Loucy (cell line): ENCODE results near the gene FCHSD2.
A peak's percentile ranks its signal among the peaks of the same experiment; 100 is the strongest.

ENCODE experiments used
- H2AFZ ChIP-seq: fragments of 200-600 bp; sonication (generic); 2 replicates; pipeline ENCODE4 v1.6.0; 2016; ENCODE audit warnings: antibody characterized with exemption, mild to moderate bottlenecking, low read length, moderate library complexity
- H3F3A ChIP-seq: fragments of 200-600 bp; 2 replicates; pipeline ENCODE4 v1.6.0; 2016; ENCODE audit warnings: antibody characterized with exemption, low read depth, mild to moderate bottlenecking
- H3K27me3 ChIP-seq: fragments of 200-600 bp; sonication (generic); 2 replicates; pipeline ENCODE4 v1.6.1; 2014; ENCODE audit warnings: low read length, mild to moderate bottlenecking; ENCODE audit not compliant: insufficient read depth, poor library complexity, severe bottlenecking
- H3K36me3 ChIP-seq: fragments of 200-600 bp; sonication (generic); 2 replicates; pipeline ENCODE4 v1.6.1; 2016; ENCODE audit warnings: low read length; ENCODE audit not compliant: insufficient read depth
- H3K4me1 ChIP-seq: fragments of 200-600 bp; sonication (generic); 2 replicates; pipeline ENCODE4 v1.5.1; 2014; ENCODE audit warnings: low read length, mild to moderate bottlenecking; ENCODE audit not compliant: insufficient read depth, poor library complexity, severe bottlenecking
- H3K4me2 ChIP-seq: fragments of 200-600 bp; sonication (generic); 2 replicates; pipeline ENCODE4 v1.6.0; 2014; ENCODE audit warnings: antibody characterized with exemption, low read length, low read depth, mild to moderate bottlenecking; ENCODE audit not compliant: poor library complexity, severe bottlenecking
- H3K4me3 ChIP-seq: fragments of 200-600 bp; sonication (generic); 2 replicates; pipeline ENCODE4 v1.5.1; 2014; ENCODE audit warnings: low read length, mild to moderate bottlenecking, mixed read lengths; ENCODE audit not compliant: poor library complexity, severe bottlenecking
- H3K79me2 ChIP-seq: fragments of 200-600 bp; sonication (generic); 2 replicates; pipeline ENCODE4 v1.6.1; 2014; ENCODE audit warnings: low read length; ENCODE audit not compliant: insufficient read depth
- H3K9ac ChIP-seq: fragments of 200-600 bp; sonication (generic); 2 replicates; pipeline ENCODE4 v1.6.0; 2014; ENCODE audit warnings: mild to moderate bottlenecking, low read depth, low read length, moderate library complexity; ENCODE audit not compliant: poor library complexity, severe bottlenecking
- H3K9me2 ChIP-seq: fragments of 200-600 bp; sonication (generic); replicated peaks from 2 replicates; pipeline ENCODE4 v1.6.1; 2016; ENCODE audit warnings: low read depth, low read length, mixed read lengths
- H3K9me3 ChIP-seq: fragments of 200-600 bp; sonication (generic); 2 replicates; pipeline ENCODE4 v1.6.1; 2014; ENCODE audit warnings: mild to moderate bottlenecking, antibody characterized with exemption, low read length, low read depth; ENCODE audit not compliant: insufficient read depth
- H4K20me1 ChIP-seq: fragments of 200-600 bp; sonication (generic); 2 replicates; pipeline ENCODE4 v1.6.0; 2014; ENCODE audit warnings: antibody characterized with exemption, low read length, mild to moderate bottlenecking; ENCODE audit not compliant: insufficient read depth, poor library complexity, severe bottlenecking
- CTCF ChIP-seq: fragments of 200-600 bp; sonication (generic); conservative IDR thresholded peaks from 2 replicates; pipeline ENCODE4 v1.5.1; 2014; ENCODE audit warnings: mild to moderate bottlenecking, antibody characterized with exemption, low read length
- EZH2phosphoT487 ChIP-seq: fragments of 200-600 bp; IDR thresholded peaks from 2 replicates; pipeline ENCODE4 v1.6.1; 2018; ENCODE audit warnings: antibody characterized with exemption, mild to moderate bottlenecking, moderate library complexity, borderline replicate concordance

Gene FCHSD2

GRCh38 chr11:73185680-73186293 lies 43.7 kb upstream of the FCHSD2 start:
- H3K27me3 ChIP-seq: no peaks in the 10 kb centered on the region
- H3F3A ChIP-seq: no peaks in the 10 kb centered on the region
- no peaks in the 10 kb centered on the region for H3K9me2 ChIP-seq
- H3K4me2 ChIP-seq: no peak overlapping the region
- TF ChIP-seq CTCF (no peak), EZH2phosphoT487 (no peak)
- peak overlapping the region; percentile 82 for H2AFZ ChIP-seq
- no peaks in the 10 kb centered on the region for H3K4me1 ChIP-seq
- no peaks in the 10 kb centered on the region for H3K79me2 ChIP-seq
- no peaks in the 10 kb centered on the region for H4K20me1 ChIP-seq
- no peak overlapping the region for H3K4me3 ChIP-seq
- H3K9me3 ChIP-seq: no peaks in the 10 kb centered on the region
- H3K36me3 ChIP-seq: no peaks in the 10 kb centered on the region
- H3K9ac ChIP-seq: no peak overlapping the region

GRCh38 chr11:73184953-73185671 lies 43.0 kb upstream of the FCHSD2 start:
- Histone ChIP-seq H3K9me3 (no peaks in the 10 kb centered on the region), H3K9me2 (no peaks in the 10 kb centered on the region), H3K4me1 (no peaks in the 10 kb centered on the region), H3K36me3 (no peaks in the 10 kb centered on the region), H3F3A (no peaks in the 10 kb centered on the region), H4K20me1 (no peaks in the 10 kb centered on the region), H3K9ac (peak overlapping the region; percentile 10), H3K4me3 (peak overlapping the region; percentile 10), H2AFZ (peak overlapping the region; percentile 82), H3K79me2 (no peaks in the 10 kb centered on the region), H3K4me2 (peak overlapping the region; percentile 46), H3K27me3 (no peaks in the 10 kb centered on the region)
- TF ChIP-seq EZH2phosphoT487 (no peak), CTCF (peak; percentile 93)

GRCh38 chr11:73182824-73183321 lies 40.8 kb upstream of the FCHSD2 start:
- Histone ChIP-seq H3K79me2 (no peaks in the 10 kb centered on the region), H3K9me2 (no peaks in the 10 kb centered on the region), H4K20me1 (no peaks in the 10 kb centered on the region), H3K9me3 (no peaks in the 10 kb centered on the region), H2AFZ (no peak overlapping the region), H3K4me1 (peaks cover 1% of the 10 kb centered on the region), H3K4me2 (no peak overlapping the region), H3F3A (no peaks in the 10 kb centered on the region), H3K4me3 (no peak overlapping the region), H3K36me3 (no peaks in the 10 kb centered on the region), H3K9ac (no peak overlapping the region), H3K27me3 (no peaks in the 10 kb centered on the region)
- TF ChIP-seq EZH2phosphoT487: no peak
- no peak for TF ChIP-seq CTCF
